HepG2 (cell line): ENCODE measurements around the gene ATP13A4. TPM values are rescaled to one million over a fixed set of nuclear protein-coding genes. Genes with fewer than 3 reads are reported as not detected.

ENCODE experiments used
- ATAC-seq: fragments of 200-7000 bp; cut with Tn5 transposase; 3 replicates; pipeline ENCODE4 v1.9.1; 2020; ENCODE audit warnings: mild to moderate bottlenecking, moderate library complexity
- BruUV-seq: library from RNA; stranded (reverse); fragments of 400-500 nt; replicated peaks from 2 replicates; lab custom pipeline; 2021; lab: Mats Ljungman, UMichigan
- CTCF ChIA-PET: fragments of 300-600 bp; formaldehyde crosslinking; extraction: SDS; loops from one replicate; lab custom pipeline; 2021; ENCODE audit warnings: low total read pairs, inconsistent platforms, low intra/inter-chr PET ratio; lab: Yijun Ruan, JAX
- POLR2A ChIA-PET: fragments of 350-600 bp; sonication (Branson Sonifier 250); formaldehyde crosslinking; loops from one replicate; lab custom pipeline; 2020; ENCODE audit warnings: antibody characterized with exemption, inconsistent platforms; lab: Yijun Ruan, JAX
- DNase-seq: peaks from one replicate; pipeline ENCODE4 v3.0.0-alpha.2; 2015; ENCODE audit warnings: low spot score
- FAIRE-seq: peaks from 3 replicates; lab custom pipeline; 2011; peaks lifted over from hg19 to GRCh38; lab: Jason Lieb, UNC
- H2AFZ ChIP-seq: one replicate; pipeline ENCODE4 v1.6.1; 2011; ENCODE audit warnings: low read length, inconsistent platforms
- H3K27ac ChIP-seq: fragments of 300-600 bp; 3 replicates; pipeline ENCODE4 v1.8.0; 2011; ENCODE audit warnings: mixed run types, mild to moderate bottlenecking, mixed read lengths, low read length, inconsistent platforms; ENCODE audit not compliant: insufficient read depth; ENCODE audit errors: extremely low read length
- H3K27me3 ChIP-seq, 2 experiments: fragments of 200-600 bp in 1 of 2; 2 replicates in 1 of 2; 3 replicates in 1 of 2; pipeline versions ENCODE4 v1.6.0 to v1.8.0; 2011; ENCODE audit warnings: low read length in 2 of 2, mild to moderate bottlenecking in 2 of 2, moderate library complexity in 2 of 2, inconsistent platforms in 1 of 2; ENCODE audit not compliant: insufficient read depth in 2 of 2, control insufficient read depth in 1 of 2
- H3K36me3 ChIP-seq, 2 experiments: fragments of 200-600 bp in 1 of 2; replicated peaks in 1 of 2; 2 replicates in 1 of 2; 3 replicates in 1 of 2; pipeline versions ENCODE4 v1.5.1 to v1.8.0; 2011; ENCODE audit warnings: low read length in 2 of 2, inconsistent platforms in 1 of 2; ENCODE audit not compliant: insufficient read depth in 2 of 2, control insufficient read depth in 1 of 2
- H3K4me1 ChIP-seq: 2 replicates; pipeline ENCODE4 v1.5.1; 2012; ENCODE audit warnings: low read length, inconsistent platforms; ENCODE audit not compliant: insufficient read depth
- H3K4me2 ChIP-seq: 2 replicates; pipeline ENCODE4 v1.6.0; 2011; ENCODE audit warnings: low read depth, low read length, inconsistent platforms
- H3K4me3 ChIP-seq, 3 experiments: fragments of 200-600 bp in 1 of 3; sonication (generic), shearing (Covaris generic) in 1 of 3; replicated peaks in 1 of 3; 2 replicates each; pipeline ENCODE4 v1.5.1; 2011 to 2016; ENCODE audit warnings: low read length in 3 of 3, inconsistent platforms in 2 of 3, low read depth in 2 of 3, mild to moderate bottlenecking in 2 of 3, control low read depth in 1 of 3, mixed read lengths in 1 of 3; ENCODE audit not compliant: insufficient read depth in 1 of 3
- H3K79me2 ChIP-seq: one replicate; pipeline ENCODE4 v1.6.1; 2011; ENCODE audit warnings: low read length, inconsistent platforms; ENCODE audit not compliant: insufficient read depth
- H3K9ac ChIP-seq: 2 replicates; pipeline ENCODE4 v1.6.0; 2011; ENCODE audit warnings: mild to moderate bottlenecking, low read depth, low read length, inconsistent platforms; ENCODE audit not compliant: insufficient read depth
- H3K9me3 ChIP-seq: 2 replicates; pipeline ENCODE4 v1.5.1; 2012; ENCODE audit warnings: mild to moderate bottlenecking, low read length
- H4K20me1 ChIP-seq: 2 replicates; pipeline ENCODE4 v1.6.0; 2011; ENCODE audit warnings: inconsistent platforms, mild to moderate bottlenecking, low read length, moderate library complexity; ENCODE audit not compliant: insufficient read depth
- GTF3A ChIP-seq: sonication (generic); formaldehyde crosslinking; conservative IDR thresholded peaks from 2 replicates; pipeline ENCODE4 v1.4.0; 2020; ENCODE audit warnings: mild to moderate bottlenecking, missing genetic modification reagents
- ZFP36L2 ChIP-seq: sonication (generic); formaldehyde crosslinking; IDR thresholded peaks from 2 replicates; pipeline ENCODE4 v1.4.0; 2020; ENCODE audit warnings: missing genetic modification reagents
- ZNF484 ChIP-seq: sonication (generic); formaldehyde crosslinking; IDR thresholded peaks from 2 replicates; pipeline ENCODE4 v1.5.1; 2020; ENCODE audit warnings: mild to moderate bottlenecking, low read depth, missing genetic modification reagents, borderline replicate concordance
- WGBS: methylation state at CpG from one replicate; pipeline ENCODE4 v1.1.6; 2017; ENCODE audit warnings: low lambda C conversion rate; 5-methylcytosine and 5-hydroxymethylcytosine counted together
- in situ Hi-C: cut with HindIII; loops from 2 replicates; pipeline ENCODE4 v1.10.0; 2017; ENCODE audit warnings: low pct_unique_long_range_greater_than_20kb; ENCODE audit not compliant: extremely low pct_ligation_motif_present
- intact Hi-C: fragments of 100-400 bp; cut with micrococcal nuclease; formaldehyde crosslinking; loops from one replicate; pipeline ENCODE4 v1.10.0; 2022; ENCODE audit not compliant: unreplicated experiment
- polyA plus RNA-seq, 8 experiments: library from polyadenylated mRNA; depleted of rRNA in 3 of 8; stranded (reverse) in 7 of 8; unstranded in 1 of 8; fragments of >200 nt; fragmentation: Illumina TruSeq in 4 of 8; extraction: Trizol in 4 of 8; gene quantifications; 2 replicates each; pipeline versions ENCODE4 v1.2.1 to v1.2.3, GENCODE V29; 2011 to 2016; ENCODE audit warnings: low read depth in 4 of 8, missing spikeins in 1 of 8, mixed read lengths in 1 of 8; ENCODE audit not compliant: insufficient read depth in 1 of 8
- total RNA-seq, 5 experiments: library from RNA; depleted of rRNA; stranded (reverse); fragments of >200 nt; fragmentation: Illumina TruSeq; extraction: Trizol; gene quantifications; 2 replicates each; pipeline ENCODE4 v1.2.3, GENCODE V29; 2016; ENCODE audit warnings: low read depth in 1 of 5
- TF ChIP-seq, protein P1 (sequence below): conservative IDR thresholded peaks from 2 replicates; pipeline ENCODE4 v1.6.1; 2018; ENCODE audit warnings: missing genetic modification reagents
- TF ChIP-seq, protein P2 (sequence below): sonication (generic); formaldehyde crosslinking; IDR thresholded peaks from 2 replicates; pipeline ENCODE4 v1.4.0; 2020; ENCODE audit warnings: missing genetic modification reagents

ATP13A4 gene
- total and polyA plus RNA-seq, 2 of the 13 experiments (the other 11 are each of a cell fraction or from before 2014, with no cell fraction given) = 0.01 to 0.07 TPM

DNA sequence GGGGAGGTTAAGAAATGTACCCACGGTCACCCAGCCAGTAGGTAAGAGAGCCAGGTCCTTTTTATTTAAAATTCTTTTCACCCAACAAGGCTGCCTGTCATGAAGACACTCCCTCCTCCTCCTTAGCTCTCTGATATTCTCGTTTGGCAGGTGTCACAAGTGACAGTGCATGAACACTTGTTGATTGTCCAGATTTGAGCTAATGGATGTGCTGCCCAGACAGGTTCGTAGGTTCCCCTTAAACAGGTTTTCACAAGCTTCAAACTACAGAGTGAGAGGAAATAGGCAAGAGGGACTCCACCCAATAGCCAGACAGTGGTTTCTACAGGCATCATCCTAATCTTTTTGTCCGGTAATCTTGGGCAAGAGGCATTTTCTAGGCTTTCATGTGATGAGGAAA, 32.2 kb downstream of the ATP13A4 start:
- no peaks in the 10 kb centered on the region for H3K4me1 ChIP-seq
- H3K4me3 ChIP-seq = no peak overlapping the region
- TF ChIP-seq, protein P1, sequence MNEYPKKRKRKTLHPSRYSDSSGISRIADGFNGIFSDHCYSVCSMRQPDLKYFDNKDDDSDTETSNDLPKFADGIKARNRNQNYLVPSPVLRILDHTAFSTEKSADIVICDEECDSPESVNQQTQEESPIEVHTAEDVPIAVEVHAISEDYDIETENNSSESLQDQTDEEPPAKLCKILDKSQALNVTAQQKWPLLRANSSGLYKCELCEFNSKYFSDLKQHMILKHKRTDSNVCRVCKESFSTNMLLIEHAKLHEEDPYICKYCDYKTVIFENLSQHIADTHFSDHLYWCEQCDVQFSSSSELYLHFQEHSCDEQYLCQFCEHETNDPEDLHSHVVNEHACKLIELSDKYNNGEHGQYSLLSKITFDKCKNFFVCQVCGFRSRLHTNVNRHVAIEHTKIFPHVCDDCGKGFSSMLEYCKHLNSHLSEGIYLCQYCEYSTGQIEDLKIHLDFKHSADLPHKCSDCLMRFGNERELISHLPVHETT (CRISPR knock-in tag) = no peak
- TF ChIP-seq, protein P2, sequence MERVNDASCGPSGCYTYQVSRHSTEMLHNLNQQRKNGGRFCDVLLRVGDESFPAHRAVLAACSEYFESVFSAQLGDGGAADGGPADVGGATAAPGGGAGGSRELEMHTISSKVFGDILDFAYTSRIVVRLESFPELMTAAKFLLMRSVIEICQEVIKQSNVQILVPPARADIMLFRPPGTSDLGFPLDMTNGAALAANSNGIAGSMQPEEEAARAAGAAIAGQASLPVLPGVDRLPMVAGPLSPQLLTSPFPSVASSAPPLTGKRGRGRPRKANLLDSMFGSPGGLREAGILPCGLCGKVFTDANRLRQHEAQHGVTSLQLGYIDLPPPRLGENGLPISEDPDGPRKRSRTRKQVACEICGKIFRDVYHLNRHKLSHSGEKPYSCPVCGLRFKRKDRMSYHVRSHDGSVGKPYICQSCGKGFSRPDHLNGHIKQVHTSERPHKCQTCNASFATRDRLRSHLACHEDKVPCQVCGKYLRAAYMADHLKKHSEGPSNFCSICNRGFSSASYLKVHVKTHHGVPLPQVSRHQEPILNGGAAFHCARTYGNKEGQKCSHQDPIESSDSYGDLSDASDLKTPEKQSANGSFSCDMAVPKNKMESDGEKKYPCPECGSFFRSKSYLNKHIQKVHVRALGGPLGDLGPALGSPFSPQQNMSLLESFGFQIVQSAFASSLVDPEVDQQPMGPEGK (CRISPR knock-in tag) = no peak
- TF ChIP-seq ZFP36L2 (CRISPR knock-in tag) = no peak
- TF ChIP-seq GTF3A = no peak
- no peaks in the 10 kb centered on the region for H3K9me3 ChIP-seq
- H3K27ac ChIP-seq = no peak overlapping the region
- no peaks in the 10 kb centered on the region for H4K20me1 ChIP-seq
- no peak overlapping the region for H2AFZ ChIP-seq
- POLR2A ChIA-PET = no interaction called here
- CTCF ChIA-PET = no interaction called here
- FAIRE-seq (no peak), ATAC-seq (no peak), DNase-seq (no peak)
- H3K79me2 ChIP-seq = no peaks in the 10 kb centered on the region
- no peaks in the 10 kb centered on the region for H3K36me3 ChIP-seq
- intact Hi-C loops = no loop called here
- no peak overlapping the region for H3K9ac ChIP-seq
- WGBS = 10% methylated on average over 4 of the region's 4 CpGs
- H3K4me2 ChIP-seq = no peak overlapping the region
- no TSS peak for BruUV-seq
- H3K27me3 ChIP-seq = no peaks in the 10 kb centered on the region
- in situ Hi-C loops = no loop called here

DNA sequence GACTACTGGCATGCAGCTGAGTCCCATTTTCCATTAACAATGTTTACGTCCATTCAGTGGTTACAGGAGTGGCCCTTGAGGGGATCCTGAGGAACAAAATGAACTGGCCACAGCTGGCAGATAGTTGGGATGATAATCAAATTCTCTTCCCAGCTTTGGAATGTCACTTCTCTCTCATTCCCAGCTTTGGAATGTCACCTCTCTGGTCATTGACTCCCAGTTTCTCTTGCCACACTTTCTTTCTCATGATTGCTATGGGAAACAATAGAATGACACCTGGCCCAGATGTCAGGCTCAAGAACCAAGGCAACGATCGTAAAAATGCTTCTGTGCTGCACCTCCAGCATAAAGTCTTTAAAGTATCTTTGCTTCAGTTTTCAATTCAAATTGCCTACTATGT, 34.0 kb downstream of the ATP13A4 start:
- Histone ChIP-seq H3K27me3 (no peaks in the 10 kb centered on the region), H3K4me1 (no peaks in the 10 kb centered on the region), H3K9me3 (no peaks in the 10 kb centered on the region), H2AFZ (no peak overlapping the region), H3K79me2 (no peaks in the 10 kb centered on the region), H3K36me3 (no peaks in the 10 kb centered on the region), H3K9ac (no peak overlapping the region), H4K20me1 (no peaks in the 10 kb centered on the region), H3K4me3 (no peak overlapping the region), H3K4me2 (no peak overlapping the region), H3K27ac (no peak overlapping the region)
- in situ Hi-C loops = no loop called here
- no TSS peak for BruUV-seq
- no peak for ATAC-seq
- TF ChIP-seq ZNF484 (CRISPR knock-in tag) = no peak
- intact Hi-C loops = no loop called here
- 38% methylated on average over 3 of the region's 3 CpGs for WGBS
- ChIA-PET CTCF (no interaction called here), POLR2A (no interaction called here)
- FAIRE-seq = no peak
- DNase-seq = no peak
